VCaP (cell line): ENCODE data around the gene ATP23.

Experiments used
- H3K27ac ChIP-seq: fragments of 450-650 bp; 2 replicates; pipeline ENCODE4 v1.5.1; 2017
- TF ChIP-seq, protein P1 (sequence below): fragments of 450-650 bp; conservative IDR thresholded peaks from 2 replicates; pipeline ENCODE4 v1.5.1; 2017; ENCODE audit warnings: mild to moderate bottlenecking, moderate library complexity

ATP23 gene

GRCh38 chr12:57958061-57958657 is 16.8 kb downstream of the ATP23 start:
- TF ChIP-seq, protein P1, sequence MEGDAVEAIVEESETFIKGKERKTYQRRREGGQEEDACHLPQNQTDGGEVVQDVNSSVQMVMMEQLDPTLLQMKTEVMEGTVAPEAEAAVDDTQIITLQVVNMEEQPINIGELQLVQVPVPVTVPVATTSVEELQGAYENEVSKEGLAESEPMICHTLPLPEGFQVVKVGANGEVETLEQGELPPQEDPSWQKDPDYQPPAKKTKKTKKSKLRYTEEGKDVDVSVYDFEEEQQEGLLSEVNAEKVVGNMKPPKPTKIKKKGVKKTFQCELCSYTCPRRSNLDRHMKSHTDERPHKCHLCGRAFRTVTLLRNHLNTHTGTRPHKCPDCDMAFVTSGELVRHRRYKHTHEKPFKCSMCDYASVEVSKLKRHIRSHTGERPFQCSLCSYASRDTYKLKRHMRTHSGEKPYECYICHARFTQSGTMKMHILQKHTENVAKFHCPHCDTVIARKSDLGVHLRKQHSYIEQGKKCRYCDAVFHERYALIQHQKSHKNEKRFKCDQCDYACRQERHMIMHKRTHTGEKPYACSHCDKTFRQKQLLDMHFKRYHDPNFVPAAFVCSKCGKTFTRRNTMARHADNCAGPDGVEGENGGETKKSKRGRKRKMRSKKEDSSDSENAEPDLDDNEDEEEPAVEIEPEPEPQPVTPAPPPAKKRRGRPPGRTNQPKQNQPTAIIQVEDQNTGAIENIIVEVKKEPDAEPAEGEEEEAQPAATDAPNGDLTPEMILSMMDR: no peak

GRCh38 chr12:57964421-57964820 is 23.1 kb downstream of the ATP23 start:
- TF ChIP-seq, protein P1: no peak

More at GRCh38 chr12:57958061-57958657, 16.8 kb downstream of the ATP23 start:
- no peak overlapping the region for H3K27ac ChIP-seq

DNA sequence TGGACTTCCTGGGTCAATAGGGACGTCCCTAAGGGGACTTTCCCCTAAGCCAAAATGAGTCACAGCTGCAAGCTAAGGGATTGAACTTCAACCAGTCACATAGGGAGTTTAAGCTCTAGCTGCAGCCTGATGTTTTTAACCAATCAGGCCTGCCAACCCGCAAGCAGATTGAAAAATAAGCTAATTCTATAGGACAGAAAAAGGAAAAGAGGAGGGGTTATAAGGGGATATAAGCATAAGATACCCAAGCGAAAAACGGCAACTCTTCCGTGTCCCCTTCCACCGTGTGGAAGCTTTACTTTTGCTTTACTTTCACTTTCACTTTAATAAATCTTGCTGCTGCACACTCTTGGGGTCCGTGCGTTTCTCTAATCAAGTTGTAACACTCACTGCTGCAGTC is 24.4 kb downstream of the ATP23 start:
- no peak overlapping the region for H3K27ac ChIP-seq
- TF ChIP-seq, protein P1: no peak

More at GRCh38 chr12:57964421-57964820, 23.1 kb downstream of the ATP23 start:
- no peak overlapping the region for H3K27ac ChIP-seq

- no peak overlapping the region for H3K27ac ChIP-seq
- TF ChIP-seq, protein P1: no peak
Observed at GRCh38 chr12:57966536-57966935, 25.2 kb downstream of the ATP23 start.

- TF ChIP-seq, protein P1: peak; percentile 90
- peak overlapping the region; percentile 19; the same call in 1 of the 2 replicates for H3K27ac ChIP-seq
Observed at GRCh38 chr12:57983146-57983857, 41.9 kb downstream of the ATP23 start.

- TF ChIP-seq, protein P1: no peak
- peak overlapping the region; percentile 19; the same call in 1 of the 2 replicates for H3K27ac ChIP-seq
Observed at GRCh38 chr12:57983858-57984505, 42.6 kb downstream of the ATP23 start.

DNA sequence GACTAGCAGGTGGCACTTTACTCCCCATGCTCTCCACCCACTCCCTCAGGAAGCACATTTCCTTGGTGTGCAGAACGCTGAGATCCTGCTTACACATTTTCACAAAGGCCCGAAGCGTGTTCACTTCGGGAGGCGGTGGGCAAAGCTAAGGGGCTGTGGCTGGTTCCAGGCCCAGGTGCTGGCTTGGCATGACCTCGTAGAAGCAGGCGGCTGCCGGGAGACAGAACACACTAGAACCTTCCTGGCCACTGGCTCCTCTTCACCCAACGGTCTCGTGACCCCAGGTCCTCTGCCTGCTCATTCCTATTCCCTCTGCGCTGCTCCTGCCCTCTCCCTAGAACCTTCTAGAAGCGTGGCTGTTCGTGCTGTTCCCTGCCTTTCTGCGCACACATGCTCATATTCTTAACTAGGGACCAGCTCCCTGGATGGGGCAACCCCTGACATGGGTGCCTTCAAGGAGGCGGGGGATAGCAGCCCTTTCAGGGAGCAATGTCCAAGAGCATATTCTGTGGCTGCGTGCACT is 43.3 kb downstream of the ATP23 start:
- TF ChIP-seq, protein P1: no peak
- no peak overlapping the region for H3K27ac ChIP-seq
